CD14-positive monocyte (primary cell): Measurements from ENCODE around the gene RARS2. TPM values are rescaled to one million over a fixed set of nuclear protein-coding genes. Genes with fewer than 3 reads are reported as not detected.

ENCODE experiments used
- DNase-seq, 3 donors: peaks; one replicate each; pipeline ENCODE4 v3.0.0-alpha.2; 2011 to 2022
- H2AFZ ChIP-seq: 2 replicates; pipeline ENCODE4 v1.6.0; 2012; ENCODE audit warnings: mild to moderate bottlenecking, low read depth, low read length, inconsistent platforms; ENCODE audit not compliant: insufficient read depth, poor library complexity, severe bottlenecking
- H3K27ac ChIP-seq, 2 donors: 1 replicate in 1 of 2; 2 replicates in 1 of 2; pipeline ENCODE4 v1.5.1; 2012 to 2013; ENCODE audit warnings: low read length in 2 of 2, control low read depth in 1 of 2, inconsistent platforms in 1 of 2, low read depth in 1 of 2, mild to moderate bottlenecking in 1 of 2
- H3K27me3 ChIP-seq, 2 donors: one replicate each; pipeline versions ENCODE4 v1.6.0 to v1.6.1; 2011 to 2013; ENCODE audit warnings: low read length in 2 of 2; ENCODE audit not compliant: control insufficient read depth in 2 of 2, insufficient read depth in 2 of 2
- H3K36me3 ChIP-seq, 2 donors: replicated peaks in 1 of 2; 1 replicate in 1 of 2; 2 replicates in 1 of 2; pipeline versions ENCODE4 v1.5.1 to v1.6.1; 2012 to 2013; ENCODE audit warnings: low read length in 2 of 2, control low read depth in 1 of 2, inconsistent platforms in 1 of 2, mild to moderate bottlenecking in 1 of 2; ENCODE audit not compliant: insufficient read depth in 2 of 2, control insufficient read depth in 1 of 2
- H3K4me1 ChIP-seq, 2 donors: 1 replicate in 1 of 2; 2 replicates in 1 of 2; pipeline versions ENCODE4 v1.5.1 to v1.6.1; 2012 to 2013; ENCODE audit warnings: low read length in 2 of 2, control low read depth in 1 of 2, inconsistent platforms in 1 of 2, mild to moderate bottlenecking in 1 of 2, moderate library complexity in 1 of 2; ENCODE audit not compliant: insufficient read depth in 2 of 2, control insufficient read depth in 1 of 2
- H3K4me2 ChIP-seq: replicated peaks from 2 replicates; pipeline ENCODE3; 2012; ENCODE audit warnings: low read length, moderate library complexity, mild to moderate bottlenecking; ENCODE audit not compliant: poor library complexity, severe bottlenecking; ENCODE audit errors: extremely low read depth
- H3K4me3 ChIP-seq, 3 experiments: fragments of 200-600 bp in 1 of 3; sonication (generic) in 1 of 3; replicated peaks in 1 of 3; 1 replicate in 2 of 3; 2 replicates in 1 of 3; pipeline ENCODE4 v1.5.1; 2011 to 2013; ENCODE audit warnings: low read length in 3 of 3, mild to moderate bottlenecking in 3 of 3, control low read depth in 2 of 3, low read depth in 2 of 3, inconsistent platforms in 1 of 3, moderate library complexity in 1 of 3
- H3K79me2 ChIP-seq: 2 replicates; pipeline ENCODE4 v1.6.0; 2012; ENCODE audit warnings: mild to moderate bottlenecking, control low read depth, inconsistent platforms, low read length, moderate library complexity; ENCODE audit not compliant: insufficient read depth
- H3K9ac ChIP-seq: 2 replicates; pipeline ENCODE4 v1.6.0; 2017; ENCODE audit warnings: low read length, mild to moderate bottlenecking; ENCODE audit not compliant: insufficient read depth, poor library complexity, severe bottlenecking
- H3K9me3 ChIP-seq, 2 donors: replicated peaks in 1 of 2; 1 replicate in 1 of 2; 2 replicates in 1 of 2; pipeline versions ENCODE4 v1.5.1 to v1.6.1; 2012 to 2013; ENCODE audit warnings: low read length in 2 of 2, control low read depth in 1 of 2; ENCODE audit not compliant: control insufficient read depth in 1 of 2, insufficient read depth in 1 of 2
- H4K20me1 ChIP-seq: 2 replicates; pipeline ENCODE4 v1.6.0; 2012; ENCODE audit warnings: mild to moderate bottlenecking, low read length, control low read depth, moderate library complexity; ENCODE audit not compliant: insufficient read depth
- H3K27ac Mint-ChIP-seq, 7 donors: one replicate each; pipeline ENCODE4 v1.8.0; 2020; ENCODE audit warnings: mild to moderate bottlenecking in 7 of 7, mixed read lengths in 7 of 7, moderate library complexity in 6 of 7, inconsistent platforms in 2 of 7
- H3K27me3 Mint-ChIP-seq, 3 donors: one replicate each; pipeline ENCODE4 v1.8.0; 2021 to 2022; ENCODE audit warnings: low read depth in 3 of 3, mild to moderate bottlenecking in 3 of 3, mixed read lengths in 3 of 3, moderate library complexity in 3 of 3, inconsistent platforms in 1 of 3
- H3K36me3 Mint-ChIP-seq, 2 donors: one replicate each; pipeline ENCODE4 v1.8.0; 2020; ENCODE audit warnings: mixed read lengths in 2 of 2, inconsistent platforms in 1 of 2, mild to moderate bottlenecking in 1 of 2
- H3K4me1 Mint-ChIP-seq: one replicate; pipeline ENCODE4 v1.8.0; 2020; ENCODE audit warnings: mild to moderate bottlenecking, mixed read lengths
- H3K4me3 Mint-ChIP-seq, 2 donors: one replicate each; pipeline ENCODE4 v1.8.0; 2020; ENCODE audit warnings: mild to moderate bottlenecking in 2 of 2, mixed read lengths in 2 of 2, moderate library complexity in 1 of 2
- H3K9me3 Mint-ChIP-seq, 7 donors: one replicate each; pipeline ENCODE4 v1.8.0; 2020 to 2022; ENCODE audit warnings: mixed read lengths in 7 of 7, mild to moderate bottlenecking in 6 of 7, moderate library complexity in 6 of 7, inconsistent platforms in 2 of 7
- WGBS: methylation state at CpG from one replicate; pipeline ENCODE4 v1.1.5; 2013; ENCODE audit warnings: missing lambda C conversion rate; ENCODE audit not compliant: insufficient coverage; 5-methylcytosine and 5-hydroxymethylcytosine counted together
- intact Hi-C, 2 donors: fragments of 100-400 bp; cut with micrococcal nuclease; formaldehyde crosslinking; loops; one replicate each; pipeline versions ENCODE4 v1.15.0 to v1.15.1; 2023
- polyA plus RNA-seq, 3 donors: library from polyadenylated mRNA; depleted of rRNA in 1 of 3; unstranded in 2 of 3; stranded (reverse) in 1 of 3; fragments of 300-500 nt in 2 of 3; fragments of >200 nt in 1 of 3; fragmentation: Illumina TruSeq in 2 of 3; gene quantifications; 1 replicate in 2 of 3; 2 replicates in 1 of 3; pipeline ENCODE4 v1.2.3, GENCODE V29; 2012 to 2021
- TF ChIP-seq, protein P1 (sequence below): fragments of 200-600 bp; IDR thresholded peaks from one replicate; pipeline ENCODE4 v1.8.0; 2022; ENCODE audit warnings: antibody characterized with exemption, mild to moderate bottlenecking

Gene RARS2
- polyA plus RNA-seq, 3 donors = 8.6 to 33.0 (median 27.3) TPM

DNA sequence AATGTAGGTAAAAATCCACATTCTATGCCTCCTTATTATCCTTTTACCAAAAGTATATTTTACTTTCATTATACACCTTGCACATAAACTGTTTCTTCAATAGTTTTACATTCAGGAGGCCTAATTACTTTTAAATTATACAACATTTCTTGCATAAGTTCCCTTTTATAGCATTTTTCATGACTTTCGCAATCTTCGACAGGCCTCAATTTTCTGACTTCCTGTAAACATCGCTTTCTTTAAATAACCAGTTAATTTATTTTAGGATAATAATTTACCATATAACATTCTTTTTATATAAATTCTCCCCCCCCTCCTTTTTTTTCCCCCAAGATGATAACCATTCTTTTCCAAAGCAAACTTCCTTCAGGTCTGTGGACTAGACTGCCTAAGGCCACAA lies 107.9 kb downstream of the RARS2 start:
- no peaks in the 10 kb centered on the region for H3K27me3 Mint-ChIP-seq
- peak overlapping the region in 1 of 2 donors; percentile 55 for H3K4me3 Mint-ChIP-seq
- peaks cover 49% of the 10 kb centered on the region for H3K4me1 Mint-ChIP-seq
- H3K4me2 ChIP-seq = peak overlapping the region; percentile 50
- H3K36me3 ChIP-seq = peaks cover 14 to 60% of the 10 kb centered on the region in 2 donors
- H3K9me3 ChIP-seq = no peaks in the 10 kb centered on the region
- peaks cover 83% of the 10 kb centered on the region for H3K79me2 ChIP-seq
- H3K4me3 ChIP-seq = peak overlapping the region; percentile 10 to 60 (median 32)
- DNase-seq = peak; percentile 47 to 68 (median 58)
- H3K27ac Mint-ChIP-seq = peak overlapping the region; percentile 79 to 92 (median 87)
- WGBS = no CpG with 5 or more reads among the region's 3 CpGs
- TF ChIP-seq, protein P1, sequence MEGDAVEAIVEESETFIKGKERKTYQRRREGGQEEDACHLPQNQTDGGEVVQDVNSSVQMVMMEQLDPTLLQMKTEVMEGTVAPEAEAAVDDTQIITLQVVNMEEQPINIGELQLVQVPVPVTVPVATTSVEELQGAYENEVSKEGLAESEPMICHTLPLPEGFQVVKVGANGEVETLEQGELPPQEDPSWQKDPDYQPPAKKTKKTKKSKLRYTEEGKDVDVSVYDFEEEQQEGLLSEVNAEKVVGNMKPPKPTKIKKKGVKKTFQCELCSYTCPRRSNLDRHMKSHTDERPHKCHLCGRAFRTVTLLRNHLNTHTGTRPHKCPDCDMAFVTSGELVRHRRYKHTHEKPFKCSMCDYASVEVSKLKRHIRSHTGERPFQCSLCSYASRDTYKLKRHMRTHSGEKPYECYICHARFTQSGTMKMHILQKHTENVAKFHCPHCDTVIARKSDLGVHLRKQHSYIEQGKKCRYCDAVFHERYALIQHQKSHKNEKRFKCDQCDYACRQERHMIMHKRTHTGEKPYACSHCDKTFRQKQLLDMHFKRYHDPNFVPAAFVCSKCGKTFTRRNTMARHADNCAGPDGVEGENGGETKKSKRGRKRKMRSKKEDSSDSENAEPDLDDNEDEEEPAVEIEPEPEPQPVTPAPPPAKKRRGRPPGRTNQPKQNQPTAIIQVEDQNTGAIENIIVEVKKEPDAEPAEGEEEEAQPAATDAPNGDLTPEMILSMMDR = no peak
- intact Hi-C loops = no loop called here
- H3K9me3 Mint-ChIP-seq = peaks cover 0 to 8% (median 3%) of the 10 kb centered on the region in 7 donors
- peak overlapping the region in 1 of 2 donors; percentile 84 for H3K27ac ChIP-seq
- peak overlapping the region; percentile 11 for H2AFZ ChIP-seq
- H3K9ac ChIP-seq = peak overlapping the region; percentile 32
- H3K36me3 Mint-ChIP-seq = peaks cover 45 to 60% of the 10 kb centered on the region in 2 donors
- H4K20me1 ChIP-seq = peaks cover 11% of the 10 kb centered on the region
- H3K27me3 ChIP-seq = no peaks in the 10 kb centered on the region
- peaks cover 24 to 38% of the 10 kb centered on the region in 2 donors for H3K4me1 ChIP-seq

DNA sequence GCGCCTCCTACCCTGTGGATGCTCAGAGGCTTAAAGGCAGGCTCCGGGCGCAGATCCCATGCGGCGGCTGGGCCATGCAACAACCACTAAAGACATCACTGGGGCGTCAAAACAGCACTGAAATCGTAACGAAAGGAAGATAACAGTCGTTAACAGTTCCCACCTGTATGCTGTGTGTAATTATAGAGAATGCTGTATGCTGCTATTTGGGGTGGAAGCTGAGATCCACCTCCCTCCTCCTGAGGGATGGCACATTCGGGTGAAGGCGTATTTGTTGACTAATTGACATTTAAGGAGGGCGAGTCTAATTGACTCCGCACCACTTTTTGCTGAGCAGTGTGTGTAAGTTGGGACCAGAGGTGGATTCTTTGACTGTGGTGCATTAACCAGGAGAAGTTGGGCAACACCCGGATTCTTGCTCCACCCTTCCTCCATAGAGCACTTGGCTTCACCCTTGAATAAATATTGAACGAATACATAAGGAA lies 116.3 kb downstream of the RARS2 start:
- DNase-seq = peak in 2 of 3 donors; percentile 23 to 45
- Histone ChIP-seq H3K4me1 (peaks cover 22 to 28% of the 10 kb centered on the region in 2 donors), H3K79me2 (peaks cover 56% of the 10 kb centered on the region), H3K27ac (peak overlapping the region; percentile 90 to 98), H3K4me3 (peak overlapping the region; percentile 90 to 95 (median 91)), H3K36me3 (peaks cover 9 to 14% of the 10 kb centered on the region in 2 donors), H2AFZ (peak overlapping the region; percentile 94), H3K4me2 (peak overlapping the region; percentile 78), H4K20me1 (peaks cover 21% of the 10 kb centered on the region), H3K9ac (peak overlapping the region; percentile 95), H3K9me3 (no peaks in the 10 kb centered on the region), H3K27me3 (no peaks in the 10 kb centered on the region)
- TF ChIP-seq, protein P1 = no peak
- Mint-ChIP-seq H3K9me3 (peaks cover 0 to 3% (median 0%) of the 10 kb centered on the region in 7 donors), H3K4me3 (peak overlapping the region; percentile 93 to 95), H3K36me3 (peaks cover 12 to 16% of the 10 kb centered on the region in 2 donors), H3K4me1 (peaks cover 37% of the 10 kb centered on the region), H3K27me3 (peaks cover 0 to 3% (median 3%) of the 10 kb centered on the region in 3 donors), H3K27ac (peak overlapping the region; percentile 93 to 100 (median 99))
- intact Hi-C loops = loop anchor here (10.0 kb wide), 1 partner anchor 111 kb away; the partner anchor contains the start of gene RARS2 (in 2 of the 2)
- WGBS = 0% methylated on average over 5 of the region's 15 CpGs
